Psoas muscle (tissue), 8 donors: ENCODE results near the gene MRPL20. TPM values are rescaled to one million over a fixed set of nuclear protein-coding genes. Genes with fewer than 3 reads are reported as not detected.

Experiments used
- ATAC-seq, 4 donors: fragments of 200-7000 bp; cut with Tn5 transposase; one replicate each; pipeline ENCODE4 v1.9.1; 2020; ENCODE audit warnings: moderate library complexity in 3 of 4, mild to moderate bottlenecking in 2 of 4
- DNase-seq, 2 donors: peaks; one replicate each; pipeline ENCODE4 v3.0.0-alpha.2; 2020
- H3K27ac ChIP-seq: fragments of 200-600 bp; one replicate; pipeline ENCODE4 v1.8.0; 2022
- H3K27me3 ChIP-seq, 3 donors: fragments of 200-600 bp in 1 of 3; one replicate each; pipeline versions ENCODE4 v1.6.1 to v1.8.0; 2013 to 2022; ENCODE audit warnings: low read length in 2 of 3, mild to moderate bottlenecking in 2 of 3, moderate library complexity in 1 of 3; ENCODE audit not compliant: insufficient read depth in 3 of 3
- H3K36me3 ChIP-seq, 2 donors: fragments of 200-600 bp in 1 of 2; one replicate each; pipeline versions ENCODE4 v1.6.1 to v1.8.0; 2013 to 2022; ENCODE audit warnings: low read depth in 1 of 2, mild to moderate bottlenecking in 1 of 2, moderate library complexity in 1 of 2; ENCODE audit not compliant: insufficient read depth in 1 of 2
- H3K4me1 ChIP-seq: fragments of 200-600 bp; one replicate; pipeline ENCODE4 v1.8.0; 2022
- H3K4me3 ChIP-seq: fragments of 200-600 bp; one replicate; pipeline ENCODE4 v1.8.0; 2022; ENCODE audit warnings: mild to moderate bottlenecking
- H3K9me3 ChIP-seq: fragments of 200-600 bp; one replicate; pipeline ENCODE4 v1.8.0; 2022
- CTCF ChIP-seq: fragments of 200-600 bp; IDR thresholded peaks from one replicate; pipeline ENCODE4 v1.8.0; 2022; ENCODE audit warnings: antibody characterized with exemption
- WGBS, 3 donors: extraction: QIAGEN DNeasy Blood & Tissue Kit; methylation state at CpG; one replicate each; pipeline versions ENCODE4 v1.1.6 to v1.1.7; 2013; 5-methylcytosine and 5-hydroxymethylcytosine counted together
- intact Hi-C, 2 donors: fragments of 100-400 bp; cut with DNase I; formaldehyde crosslinking; loops; one replicate each; pipeline versions ENCODE4 v1.11.0 to v1.14.2; 2022
- polyA plus RNA-seq, 3 donors: library from polyadenylated mRNA; stranded (reverse); fragments of 200-250 nt; gene quantifications; one replicate each; pipeline ENCODE4 v1.2.3, GENCODE V29; 2013
- total RNA-seq, 4 donors: library from RNA; stranded (reverse); fragmentation: NEBNext Ultra II Directional in 2 of 4; extraction: Animal tissue kit (Norgen Biotek cat#: 25700) in 2 of 4; gene quantifications; one replicate each; pipeline versions ENCODE4 v1.2.1 to v1.2.4, GENCODE V29; 2021 to 2023
- donor health status: healthy with polysubstance abuse.
- donor health status: DM: no; HTN: no; CAD: no; lungs with moderate emphysema.
- donor health status: Bipolar disorder and iron deficiency.
- donor health status: healthy.
- donor health status: DM: yes; HTN: yes; CAD: no.
- donor health status: DM: no; HTN: no; CAD: no.
- donor health status: DM: no; HTN: no; CAD: no.
- donor health status: DM: yes; HTN: yes; CAD: no.

The MRPL20 gene
- total and polyA plus RNA-seq, 7 donors, result 114 to 308 (median 159) TPM

GRCh38 chr1:1380860-1381259 lies 26.2 kb downstream of the MRPL20 start:
- ATAC-seq, result no peak

GRCh38 chr1:1377540-1378205 lies 29.4 kb downstream of the MRPL20 start:
- TF ChIP-seq CTCF, result no peak
- ATAC-seq, result no peak
- DNase-seq, result peak in 1 of 2 donors; percentile 41
- Histone ChIP-seq H3K27ac (no peak overlapping the region), H3K4me1 (peaks cover 22% of the 10 kb centered on the region), H3K36me3 (peaks cover 0 to 12% of the 10 kb centered on the region in 2 donors), H3K9me3 (no peaks in the 10 kb centered on the region), H3K27me3 (no peaks in the 10 kb centered on the region), H3K4me3 (no peak overlapping the region)
- intact Hi-C loops, result no loop called here
- 92 to 95% (median 94%) methylated on average over 16 of the region's 16 CpGs for WGBS, 3 donors

More at GRCh38 chr1:1380860-1381259, 26.2 kb downstream of the MRPL20 start:
- intact Hi-C loops, result no loop called here
- TF ChIP-seq CTCF, result no peak
- 89 to 91% (median 89%) methylated on average over 15 to 16 of the region's 16 CpGs for WGBS, 3 donors
- peaks cover 10% of the 10 kb centered on the region for H3K4me1 ChIP-seq
- H3K36me3 ChIP-seq, result peaks cover 0 to 17% of the 10 kb centered on the region in 2 donors
- H3K27me3 ChIP-seq, result no peaks in the 10 kb centered on the region
- H3K9me3 ChIP-seq, result no peaks in the 10 kb centered on the region
- DNase-seq, result peak in 1 of 2 donors; percentile 42
- no peak overlapping the region for H3K27ac ChIP-seq
- H3K4me3 ChIP-seq, result no peak overlapping the region

GRCh38 chr1:1376551-1377226 lies 30.4 kb downstream of the MRPL20 start:
- Histone ChIP-seq H3K4me3 (no peak overlapping the region), H3K36me3 (peaks cover 0 to 12% of the 10 kb centered on the region in 2 donors), H3K4me1 (peaks cover 31% of the 10 kb centered on the region), H3K27me3 (no peaks in the 10 kb centered on the region), H3K9me3 (no peaks in the 10 kb centered on the region), H3K27ac (peak overlapping the region; percentile 1)
- DNase-seq (peak in 1 of 2 donors; percentile 49), ATAC-seq (no peak)
- WGBS, 3 donors, result 60 to 71% (median 65%) methylated on average over 10 of the region's 10 CpGs
- no peak for TF ChIP-seq CTCF
- intact Hi-C loops, result no loop called here

GRCh38 chr1:1374929-1375662 lies 32.0 kb downstream of the MRPL20 start, which contains the start of gene AURKAIP1:
Gene AURKAIP1 (minus strand): TSS chr1:1375207. CDS start chr1:1374756, 451 bp downstream.
- H3K27me3 ChIP-seq, result no peaks in the 10 kb centered on the region
- H3K27ac ChIP-seq, result peak within 1 kb of the TSS; percentile 90
- peaks cover 0 to 12% of the 10 kb centered on the region in 2 donors for H3K36me3 ChIP-seq
- ATAC-seq (peak; percentile 93 to 95 (median 94)), DNase-seq (peak; percentile 97 to 99)
- peak; percentile 29 for TF ChIP-seq CTCF
- H3K4me3 ChIP-seq, result peak within 1 kb of the TSS; percentile 87
- WGBS, 3 donors, result 0 to 1% (median 1%) methylated on average over 79 to 85 of the region's 85 CpGs
- H3K4me1 ChIP-seq, result peaks cover 32% of the 10 kb centered on the region
- no peaks in the 10 kb centered on the region for H3K9me3 ChIP-seq
- intact Hi-C loops, result loop anchor here in 1 of 2 donors (2.0 kb wide), 1 partner anchor 24 kb away; the partner anchor contains the start of gene CCNL2
